ENCODE results near the gene SRGAP3.

DNA sequence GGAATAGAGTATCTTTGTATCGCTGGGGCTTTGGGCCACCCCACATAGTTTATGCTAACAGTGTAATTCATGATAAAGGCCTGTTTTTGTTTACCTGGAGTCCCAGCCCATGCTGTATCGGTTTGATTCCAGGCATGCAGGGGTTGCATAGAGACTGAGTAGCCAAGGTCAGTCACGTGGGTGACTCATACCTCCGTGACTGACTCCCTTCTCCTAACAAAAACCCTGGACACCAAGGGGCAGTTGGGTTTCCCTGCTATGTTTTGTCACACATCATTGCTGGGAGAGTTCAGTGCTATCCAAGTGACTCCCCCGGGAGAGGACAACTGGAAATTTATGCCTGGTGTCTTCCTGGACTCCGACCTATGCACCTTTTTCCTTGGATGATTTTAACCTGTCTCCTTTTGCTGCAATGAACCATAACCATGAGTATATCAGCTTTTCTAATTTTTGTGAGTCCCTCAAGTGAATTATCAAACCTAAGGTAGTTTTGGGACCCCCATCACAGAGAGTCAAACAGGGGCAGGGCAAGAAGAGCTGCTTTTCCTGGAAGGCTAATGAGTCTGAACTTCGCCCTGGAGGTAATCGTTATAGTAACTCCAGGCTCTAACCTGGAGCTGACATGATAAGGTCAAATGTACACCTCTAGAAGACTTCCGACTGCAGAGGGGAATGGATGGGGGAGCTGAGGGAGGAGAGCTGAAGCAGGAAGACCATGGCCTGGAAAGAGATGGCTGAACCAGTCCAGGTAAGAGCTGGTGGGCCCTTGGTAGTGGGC lies 57.0 kb downstream of the SRGAP3 start:
- TF ChIP-seq, protein P1, sequence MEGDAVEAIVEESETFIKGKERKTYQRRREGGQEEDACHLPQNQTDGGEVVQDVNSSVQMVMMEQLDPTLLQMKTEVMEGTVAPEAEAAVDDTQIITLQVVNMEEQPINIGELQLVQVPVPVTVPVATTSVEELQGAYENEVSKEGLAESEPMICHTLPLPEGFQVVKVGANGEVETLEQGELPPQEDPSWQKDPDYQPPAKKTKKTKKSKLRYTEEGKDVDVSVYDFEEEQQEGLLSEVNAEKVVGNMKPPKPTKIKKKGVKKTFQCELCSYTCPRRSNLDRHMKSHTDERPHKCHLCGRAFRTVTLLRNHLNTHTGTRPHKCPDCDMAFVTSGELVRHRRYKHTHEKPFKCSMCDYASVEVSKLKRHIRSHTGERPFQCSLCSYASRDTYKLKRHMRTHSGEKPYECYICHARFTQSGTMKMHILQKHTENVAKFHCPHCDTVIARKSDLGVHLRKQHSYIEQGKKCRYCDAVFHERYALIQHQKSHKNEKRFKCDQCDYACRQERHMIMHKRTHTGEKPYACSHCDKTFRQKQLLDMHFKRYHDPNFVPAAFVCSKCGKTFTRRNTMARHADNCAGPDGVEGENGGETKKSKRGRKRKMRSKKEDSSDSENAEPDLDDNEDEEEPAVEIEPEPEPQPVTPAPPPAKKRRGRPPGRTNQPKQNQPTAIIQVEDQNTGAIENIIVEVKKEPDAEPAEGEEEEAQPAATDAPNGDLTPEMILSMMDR (conservative IDR thresholded peaks at IDR 0.05; ENCODE audit: low read depth, low read length), result no peak
- no peak for TF ChIP-seq EZH2 (IDR thresholded peaks at IDR 0.05; ENCODE audit: borderline replicate concordance, low read depth, low read length, poor library complexity, severe bottlenecking)

Data from A673 (cell line).